ENCODE data around the gene IMPG1. TPM values are rescaled to one million over a fixed set of nuclear protein-coding genes. Genes with fewer than 3 reads are reported as not detected.

Gene IMPG1
- total and polyA plus RNA-seq, 2 of the 8 experiments (the other 6 are each of a cell fraction or from before 2014, with no cell fraction given): 0.02 TPM; not detected in 1

GRCh38 chr6:75906871-75907270 lies 165.6 kb downstream of the IMPG1 start:
- H3K36me3 ChIP-seq (ENCODE audit: control insufficient read depth in 2 of 4, insufficient read depth in 4 of 4, low read length in 3 of 4): peaks cover 0 to 6% (median 0%) of the 10 kb centered on the region in 4 experiments; a peak in 1 of 8 replicates
- no peaks in the 10 kb centered on the region for H3K27me3 ChIP-seq (replicated peaks in 1 of 4; ENCODE audit: control insufficient read depth in 3 of 4, extremely low read depth in 1 of 4, insufficient read depth in 3 of 4, low read length in 3 of 4)
- H2BK5ac ChIP-seq (ENCODE audit: low read depth, low read length): no peak overlapping the region
- H2AFZ ChIP-seq (ENCODE audit: low read length): no peak overlapping the region
- H3K79me2 ChIP-seq (ENCODE audit: control insufficient read depth in 1 of 2, insufficient read depth in 2 of 2, low read length in 2 of 2): no peaks in the 10 kb centered on the region
- no peak overlapping the region for H3K27ac ChIP-seq (ENCODE audit: low read depth, low read length)
- H2BK20ac ChIP-seq (ENCODE audit: low read length): no peak overlapping the region
- DNase-seq (ENCODE audit: low read depth in 1 of 2, low spot score in 2 of 2) (no peak), FAIRE-seq (no peak)
- H3K4me3 ChIP-seq (ENCODE audit: extremely low read depth in 1 of 4, insufficient read depth in 2 of 4, low read depth in 3 of 4, low read length in 4 of 4): no peak overlapping the region
- H3K4me1 ChIP-seq (replicated peaks in 1 of 4; ENCODE audit: control insufficient read depth in 3 of 4, insufficient read depth in 4 of 4, low read length in 3 of 4): no peaks in the 10 kb centered on the region
- 75% methylated on average over 3 of the region's 3 CpGs; no CpG with 5 or more reads in 1 of the 2 experiments for WGBS, 2 experiments (ENCODE audit: extremely low coverage in 1 of 2, insufficient coverage in 1 of 2, insufficient read length in 1 of 2, insufficient replicate concordance in 2 of 2, low coverage in 1 of 2, low lambda C conversion rate in 2 of 2, missing lambda C conversion rate in 1 of 2)
- H3K79me1 ChIP-seq (ENCODE audit: low read depth, low read length): no peaks in the 10 kb centered on the region
- H2BK12ac ChIP-seq (ENCODE audit: low read depth, low read length): no peak overlapping the region
- H4K20me1 ChIP-seq (replicated peaks in 1 of 2; ENCODE audit: control insufficient read depth in 1 of 2, insufficient read depth in 2 of 2, low read length in 2 of 2): no peaks in the 10 kb centered on the region
- H3K18ac ChIP-seq (ENCODE audit: extremely low read depth, low read length): no peak overlapping the region
- no peak for TF ChIP-seq CTBP2 (IDR thresholded peaks at IDR 0.05; ENCODE audit: borderline replicate concordance, insufficient read depth, insufficient read length, low read length)
- no peak for TF ChIP-seq TCF12 (IDR thresholded peaks at IDR 0.05; ENCODE audit: low read depth, low read length)
- no peak for TF ChIP-seq BCL11A (IDR thresholded peaks at IDR 0.05; ENCODE audit: low read depth in 2 of 2, low read length in 2 of 2)
- TF ChIP-seq MAFK (IDR thresholded peaks at IDR 0.05; ENCODE audit: low read depth, low read length): no peak
- no peak for TF ChIP-seq NANOG (IDR thresholded peaks at IDR 0.05; ENCODE audit: insufficient read depth, low read depth, low read length, poor library complexity, severe bottlenecking)
- TF ChIP-seq KDM1A (IDR thresholded peaks at IDR 0.05; ENCODE audit: borderline replicate concordance, low read length): no peak
- no peak for TF ChIP-seq BACH1 (IDR thresholded peaks at IDR 0.05; ENCODE audit: low read length)
- no peak for TF ChIP-seq SAP30 (IDR thresholded peaks at IDR 0.05; ENCODE audit: insufficient read depth, insufficient replicate concordance, low read length)
- TF ChIP-seq CEBPB (IDR thresholded peaks at IDR 0.05; ENCODE audit: low read depth, low read length): no peak
- TF ChIP-seq POLR2A (IDR thresholded peaks at IDR 0.05; ENCODE audit: control extremely low read depth in 1 of 2, low read depth in 2 of 2, low read length in 2 of 2): no peak
- H2BK120ac ChIP-seq (replicated peaks; ENCODE audit: low read depth, low read length): no peak overlapping the region
- H3K56ac ChIP-seq (replicated peaks; ENCODE audit: insufficient read length, low read depth, low read length): no peak overlapping the region
- no peak overlapping the region for H3K23ac ChIP-seq (ENCODE audit: insufficient read length)
- no peak overlapping the region for H3K14ac ChIP-seq (ENCODE audit: insufficient read length)
- no peak overlapping the region for H2AK5ac ChIP-seq (ENCODE audit: low read depth, low read length)
- H2BK15ac ChIP-seq (ENCODE audit: low read length): no peak overlapping the region
- H3K23me2 ChIP-seq (ENCODE audit: low read depth, low read length): no peaks in the 10 kb centered on the region
- H3K4me2 ChIP-seq (ENCODE audit: insufficient read depth in 1 of 2, low read depth in 2 of 2, low read length in 2 of 2): no peak overlapping the region
- no peak overlapping the region for H4K91ac ChIP-seq (replicated peaks; ENCODE audit: insufficient read length, low read length)
- no peak overlapping the region for H3K4ac ChIP-seq (replicated peaks; ENCODE audit: insufficient read length, low read depth, low read length)
- H4K8ac ChIP-seq (ENCODE audit: extremely low read depth, insufficient read depth, low read length): no peak overlapping the region
- H3K9me3 ChIP-seq (ENCODE audit: insufficient read depth in 2 of 2, low read depth in 1 of 2, low read length in 1 of 2): peaks cover 5 to 11% of the 10 kb centered on the region in 2 experiments; a peak in 2 of 4 replicates
- H4K5ac ChIP-seq (ENCODE audit: insufficient read length, low read depth, low read length): no peak overlapping the region
- no peak overlapping the region for H3K9ac ChIP-seq (replicated peaks in 1 of 4; ENCODE audit: extremely low read depth in 1 of 4, low read depth in 3 of 4, low read length in 3 of 4)
- ChIA-PET POLR2A (ENCODE audit: partially characterized antibody) (no interaction called here), CTCF (ENCODE audit: partially characterized antibody) (interaction anchor here (4.6 kb wide), 1 partner anchor 14 kb away, joined by 22 read pairs; no protein-coding TSS in a partner anchor)
